ENCODE measurements around the gene BLMH.
"Not testable (repeated sequence)": the region's sequence is repeated elsewhere in the genome, so short reads cannot be mapped to it uniquely, and the experiment has no call there.

Gene BLMH

GRCh38 chr17:30225919-30226553 is 65.7 kb downstream of the BLMH start:
- no peak for DNase-seq

GRCh38 chr17:30225112-30225511 is 66.6 kb downstream of the BLMH start:
- no peak for DNase-seq

DNA sequence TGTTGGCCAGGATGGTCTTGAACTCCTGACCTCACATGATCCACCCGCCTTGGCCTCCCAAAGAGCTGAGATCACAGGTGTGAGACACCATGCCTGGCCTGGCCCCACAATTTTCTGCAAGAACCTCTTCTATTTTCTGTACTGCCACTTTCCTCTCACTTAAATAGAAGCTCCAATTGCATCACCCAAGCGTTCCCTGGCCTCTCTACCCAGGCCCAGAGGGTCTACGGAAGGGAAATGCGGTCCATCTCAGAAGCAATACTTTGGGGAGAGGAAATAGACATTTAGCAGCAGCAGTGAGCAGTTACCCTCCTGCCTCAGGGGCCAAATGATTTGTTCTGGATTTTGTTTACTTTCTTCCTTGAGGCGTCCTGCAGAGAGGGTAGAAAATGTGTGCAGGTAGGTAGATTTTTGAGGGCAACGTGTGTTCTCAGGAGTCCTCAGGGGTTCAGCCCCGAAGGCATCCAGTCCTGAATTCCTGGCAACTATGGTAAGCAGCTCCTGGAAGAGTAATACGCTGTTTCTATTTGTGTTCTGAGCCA is 67.3 kb downstream of the BLMH start:
- no peak for DNase-seq

DNA sequence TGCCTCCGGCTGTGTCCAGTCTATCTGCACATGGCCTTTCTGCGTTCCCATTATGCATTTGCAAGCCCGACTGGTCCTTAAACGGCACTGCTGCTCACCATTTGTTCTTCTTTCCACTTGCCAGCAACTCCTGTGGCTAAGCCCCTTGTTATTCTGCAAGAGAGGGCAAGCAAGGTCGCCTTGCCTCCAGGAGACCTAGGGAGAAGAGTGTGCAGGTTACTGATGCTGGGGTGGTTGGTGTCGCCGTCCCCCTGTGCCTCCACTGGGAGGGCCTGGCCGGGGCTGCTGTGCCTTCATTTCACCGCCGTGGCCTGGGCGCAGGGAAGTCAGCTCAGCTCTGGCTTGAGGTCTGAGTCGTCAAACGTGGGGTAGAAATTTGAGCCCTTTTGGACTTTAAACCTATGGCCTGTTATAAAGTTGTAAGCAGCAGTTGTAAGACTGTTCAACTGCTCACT is 69.0 kb downstream of the BLMH start:
- DNase-seq: no peak

DNA sequence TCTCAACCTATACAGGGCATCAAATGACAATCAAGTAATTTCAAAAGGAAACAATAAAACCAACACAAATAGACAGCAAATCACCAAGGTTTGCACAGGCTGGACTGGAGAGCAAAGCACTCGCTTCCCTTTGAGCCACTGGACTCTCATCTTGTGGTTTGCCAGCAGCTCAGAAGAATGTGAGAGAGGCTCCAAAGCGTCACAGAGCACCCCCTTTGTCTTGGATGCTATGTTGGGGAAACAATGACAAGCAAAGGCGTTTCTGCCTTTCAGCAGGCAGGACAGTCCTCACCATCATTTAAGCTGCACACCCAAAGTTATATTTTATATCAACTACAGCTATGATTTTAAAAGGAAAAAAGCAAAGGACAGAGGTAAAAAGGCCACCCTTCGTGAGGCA is 69.5 kb downstream of the BLMH start:
- no peak for DNase-seq

DNA sequence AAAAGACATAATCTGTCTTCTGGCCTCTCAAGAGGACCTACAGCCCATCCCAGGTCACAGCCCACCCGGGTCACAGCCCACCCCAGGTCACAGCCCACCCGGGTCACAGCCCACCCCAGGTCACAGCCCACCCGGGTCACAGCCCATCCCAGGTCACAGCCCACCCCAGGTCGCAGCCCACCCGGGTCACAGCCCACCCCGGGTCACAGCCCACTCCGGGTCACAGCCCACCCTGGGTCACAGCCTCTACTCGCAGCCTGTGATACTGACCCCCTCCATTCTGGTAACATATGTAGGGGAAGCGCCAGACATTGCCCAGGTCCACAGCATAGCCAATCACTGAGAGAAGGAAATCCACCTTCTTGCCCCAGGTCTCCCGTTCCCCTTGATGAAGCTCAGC is 70.4 kb downstream of the BLMH start:
- DNase-seq: no peak

DNA sequence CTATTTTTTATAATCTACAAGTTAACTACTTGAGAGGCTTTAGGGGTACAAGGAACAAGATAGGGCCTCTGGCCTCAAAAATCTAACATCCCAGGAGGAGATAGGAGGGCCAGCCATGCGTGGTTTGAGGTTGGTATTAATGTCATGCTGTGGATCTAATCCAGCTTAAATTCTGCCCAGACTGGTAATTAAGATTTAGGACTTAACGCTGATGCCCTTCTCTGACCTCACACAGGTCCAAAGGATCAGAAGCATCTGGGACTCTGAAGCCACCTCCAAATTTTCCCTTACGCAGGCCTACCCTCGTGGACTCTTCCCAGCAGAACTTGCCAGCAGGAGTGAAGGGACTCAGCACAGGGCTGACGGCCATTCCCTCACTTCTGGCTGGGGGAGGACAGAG is 71.3 kb downstream of the BLMH start:
- no peak for DNase-seq

- no peak for DNase-seq
These were observed 71.9 kb downstream of the BLMH start for GRCh38 chr17:30219833-30220232.

DNA sequence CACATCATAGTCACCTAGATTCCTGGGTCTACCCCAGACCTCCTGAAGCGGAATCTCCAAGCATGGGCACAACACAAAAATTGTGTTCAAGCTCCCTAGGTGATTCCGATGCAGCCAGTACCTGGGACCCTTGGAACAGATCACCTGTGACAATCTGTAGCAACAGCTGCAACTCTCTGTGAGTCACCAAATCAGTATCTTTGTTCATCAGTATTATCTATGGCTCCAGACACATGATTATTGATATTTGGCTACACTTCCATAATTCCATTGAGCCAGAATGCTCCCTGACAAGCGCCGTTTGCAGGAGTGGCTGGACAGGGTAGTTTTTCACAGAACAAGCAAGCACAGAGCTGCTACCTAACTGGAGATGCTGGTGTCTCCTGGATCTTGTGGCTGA is 72.4 kb downstream of the BLMH start:
- no peak for DNase-seq

DNA sequence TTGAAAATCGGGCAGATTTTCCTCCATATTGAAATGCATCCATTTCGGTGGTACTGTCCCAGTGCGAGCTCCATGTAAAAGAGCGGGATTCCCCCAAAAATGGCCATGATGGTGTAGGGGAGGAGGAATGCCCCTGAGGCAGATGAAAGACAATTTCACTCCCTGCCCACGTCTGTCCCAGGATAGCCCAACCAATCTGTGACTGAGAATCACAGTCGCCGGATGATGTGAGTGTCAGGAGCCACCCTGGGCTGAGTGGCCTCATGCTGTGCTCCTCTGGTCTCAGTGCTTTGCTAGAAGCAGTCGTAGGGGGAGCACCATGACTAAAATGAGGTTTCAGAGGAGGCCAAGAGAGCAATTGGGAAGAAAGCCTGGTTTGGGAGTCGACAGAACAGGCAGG is 72.9 kb downstream of the BLMH start:
- no peak for DNase-seq

- DNase-seq: no peak
These were observed 73.9 kb downstream of the BLMH start for GRCh38 chr17:30217746-30218245.

DNA sequence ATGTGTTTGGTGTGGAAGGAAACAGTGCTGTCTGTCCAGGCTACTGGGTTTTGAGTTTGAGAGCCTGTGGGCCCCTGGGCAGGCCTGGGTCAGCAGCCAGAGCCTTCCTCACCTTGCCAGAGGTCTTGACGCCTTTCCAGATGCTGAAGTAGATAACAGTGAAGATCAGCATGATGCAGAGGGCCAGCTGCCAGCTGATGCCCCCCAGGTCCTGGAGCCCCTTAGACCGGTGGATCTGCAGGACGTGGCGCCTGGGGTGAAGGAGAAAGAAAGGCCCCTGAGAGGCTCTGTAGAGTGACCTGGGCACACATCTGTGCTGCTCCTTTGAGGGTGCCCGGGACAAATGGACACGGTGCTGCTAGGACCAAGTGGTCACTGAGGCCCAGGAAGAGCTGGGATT is 74.7 kb downstream of the BLMH start:
- no peak for DNase-seq

GRCh38 chr17:30212750-30213149 is 79.0 kb downstream of the BLMH start:
- no peak for DNase-seq

GRCh38 chr17:30211371-30211770 is 80.4 kb downstream of the BLMH start:
- no peak for DNase-seq

GRCh38 chr17:30210901-30211300 is 80.8 kb downstream of the BLMH start:
- DNase-seq: no peak

GRCh38 chr17:30210366-30210765 is 81.4 kb downstream of the BLMH start:
- DNase-seq: no peak

- no peak for DNase-seq
These were observed 81.8 kb downstream of the BLMH start for GRCh38 chr17:30209930-30210329.

GRCh38 chr17:30208214-30208613 is 83.5 kb downstream of the BLMH start:
- no peak for DNase-seq

DNA sequence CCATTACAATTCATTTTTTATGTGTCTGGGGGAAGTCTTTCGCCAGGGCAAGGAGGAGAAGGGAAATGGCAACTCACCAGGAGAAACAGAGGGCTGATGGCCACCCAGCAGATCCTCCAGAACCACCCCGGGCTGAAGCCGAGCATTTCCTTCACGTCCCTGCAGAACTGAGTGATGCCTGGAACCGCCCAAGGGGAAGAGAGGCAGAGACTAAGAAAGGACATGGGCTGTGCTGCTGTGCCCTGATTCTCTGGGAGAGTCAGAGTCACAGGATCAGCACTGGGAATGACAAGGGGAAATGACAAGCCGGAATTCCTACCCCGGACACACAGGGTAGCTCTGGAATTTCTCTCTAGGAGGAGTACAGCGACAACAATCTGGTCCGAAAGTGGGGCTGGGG is 84.1 kb downstream of the BLMH start:
- no peak for DNase-seq

DNA sequence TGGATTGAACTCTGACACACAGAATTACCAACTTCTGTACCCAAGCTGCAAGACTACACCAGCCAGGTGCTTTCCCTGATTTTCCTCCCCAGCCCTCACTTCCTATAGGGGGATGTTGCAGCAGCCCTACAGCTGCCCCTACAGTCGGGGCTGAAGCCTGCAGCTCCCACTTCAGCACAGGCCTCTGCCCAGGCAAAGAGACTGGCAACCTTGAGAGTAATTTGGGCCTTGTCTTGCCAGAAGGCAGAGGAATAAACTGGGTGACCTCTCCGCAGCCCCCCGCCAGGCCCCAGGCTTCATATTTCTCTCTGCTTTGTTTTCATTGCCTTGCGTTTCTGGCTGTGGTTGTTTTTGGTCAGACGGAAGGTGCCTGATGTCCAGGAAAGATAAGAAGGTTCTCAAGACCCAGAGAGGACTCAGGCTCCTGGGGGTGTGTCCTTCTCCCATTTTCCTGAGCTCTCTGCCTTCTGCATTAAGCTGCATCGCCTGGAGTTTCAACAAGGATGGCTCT is 88.2 kb downstream of the BLMH start:
- no peak for DNase-seq

- DNase-seq: not testable (repeated sequence)
These were observed 91.1 kb downstream of the BLMH start for GRCh38 chr17:30200656-30201055.

DNA sequence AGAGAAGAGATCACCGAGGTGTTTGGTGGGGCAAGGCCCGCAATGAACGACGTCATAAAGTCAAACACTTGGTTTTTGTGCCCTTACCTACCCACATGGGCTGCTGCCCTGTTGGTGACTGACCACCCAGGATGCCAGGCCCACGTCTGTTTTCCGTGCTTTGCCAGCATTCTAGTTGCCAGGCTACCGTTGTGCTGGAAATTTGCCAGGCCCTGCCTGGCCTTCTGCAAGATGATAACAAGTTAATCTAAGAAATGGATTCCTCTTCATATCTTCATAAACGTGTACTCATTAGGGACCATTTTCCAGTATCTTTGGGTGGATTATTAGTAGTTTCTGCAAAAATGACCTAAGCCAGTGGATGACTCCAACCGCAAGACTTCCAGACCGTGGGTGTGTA is 91.6 kb downstream of the BLMH start:
- no peak for DNase-seq

- DNase-seq: no peak
These were observed 92.1 kb downstream of the BLMH start for GRCh38 chr17:30199600-30199999.

Measured in activated CD4-positive, alpha-beta T cell treated with anti-CD3 and anti-CD28 coated beads, Interleukin-2, amount 50 U/mL, for 1 hour (primary cell).